Body of pancreas (tissue), 4 donors: Measurements from ENCODE around the gene RNU1-3. TPM values are rescaled to one million over a fixed set of nuclear protein-coding genes. Genes with fewer than 3 reads are reported as not detected.
A peak's percentile ranks its signal among the peaks of the same experiment; 100 is the strongest.
"Not testable (repeated sequence)": the region's sequence is repeated elsewhere in the genome, so short reads cannot be mapped to it uniquely, and the experiment has no call there.

Source experiments
- ATAC-seq: fragments of 150-250 bp; one replicate; pipeline ENCODE4 v1.9.1; 2016
- DNase-seq, 4 donors: peaks; one replicate each; pipeline ENCODE4 v3.0.0-alpha.2; 2019
- H3K27ac ChIP-seq, 4 donors: fragments of 200-600 bp; sonication (generic); 1 replicate in 3 of 4; 2 replicates in 1 of 4; pipeline versions ENCODE4 v1.5.1 to v1.6.1; 2016 to 2019; ENCODE audit warnings: mild to moderate bottlenecking in 1 of 4, mixed read lengths in 1 of 4, moderate library complexity in 1 of 4
- H3K27me3 ChIP-seq, 2 donors: fragments of 200-600 bp; sonication (generic); one replicate each; pipeline ENCODE4 v1.6.0; 2016; ENCODE audit warnings: mild to moderate bottlenecking in 1 of 2
- H3K36me3 ChIP-seq, 2 donors: fragments of 200-600 bp; sonication (generic); replicated peaks in 1 of 2; 2 replicates each; pipeline ENCODE4 v1.5.1; 2016; ENCODE audit warnings: low read depth in 2 of 2; ENCODE audit not compliant: insufficient read depth in 1 of 2
- H3K4me1 ChIP-seq: fragments of 200-600 bp; sonication (generic); one replicate; pipeline ENCODE4 v1.6.0; 2016
- H3K4me3 ChIP-seq, 2 donors: fragments of 200-600 bp; sonication (generic); 1 replicate in 1 of 2; 2 replicates in 1 of 2; pipeline ENCODE4 v1.5.1; 2016 to 2019
- H3K9me3 ChIP-seq, 3 donors: fragments of 200-600 bp; sonication (generic); 1 replicate in 2 of 3; 2 replicates in 1 of 3; pipeline ENCODE4 v1.5.1; 2016
- CTCF ChIP-seq, 7 experiments: fragments of 450-650 bp in 4 of 7; fragments of 200-600 bp in 3 of 7; sonication (generic) in 3 of 7; IDR thresholded peaks; one replicate each; pipeline ENCODE4 v1.5.1; 2016 to 2019; ENCODE audit warnings: antibody characterized with exemption in 7 of 7
- POLR2A ChIP-seq, 3 donors: fragments of 450-650 bp; IDR thresholded peaks; one replicate each; pipeline ENCODE4 v1.6.1; 2016; ENCODE audit warnings: antibody characterized with exemption in 3 of 3, mild to moderate bottlenecking in 2 of 3
- WGBS, 2 donors: methylation state at CpG; one replicate each; pipeline ENCODE4 v1.1.5; 2017; 5-methylcytosine and 5-hydroxymethylcytosine counted together
- intact Hi-C: fragments of 100-400 bp; cut with DNase I; formaldehyde crosslinking; loops from one replicate; pipeline ENCODE4 v1.15.1; 2023
- total RNA-seq, 2 donors: library from RNA; depleted of rRNA; stranded (reverse); fragments of >200 nt; gene quantifications; one replicate each; pipeline ENCODE4 v1.1.0, GENCODE V29; 2016

The RNU1-3 gene
- total RNA-seq, 2 donors from 2014 or later = under 0.01 to 15,479 TPM

- H3K27ac ChIP-seq, H3K27me3 ChIP-seq, H3K36me3 ChIP-seq, DNase-seq, H3K4me1 ChIP-seq, intact Hi-C loops, H3K4me3 ChIP-seq, H3K9me3 ChIP-seq: not testable (repeated sequence)
- 1 to 2% methylated on average over 4 of the region's 4 CpGs for WGBS, 2 donors
- peak; percentile 88 for ATAC-seq
- peak in 3 of 7 experiments; percentile 19 to 53 (median 50) for TF ChIP-seq CTCF (IDR thresholded peaks at IDR 0.05)
These were observed 18.1 kb upstream of the RNU1-3 start for GRCh38 chr1:16684738-16685337.

GRCh38 chr1:16684152-16684551 lies 17.4 kb upstream of the RNU1-3 start:
- ATAC-seq = peak; percentile 28
- H3K27ac ChIP-seq, H3K27me3 ChIP-seq, H3K36me3 ChIP-seq, H3K4me1 ChIP-seq, intact Hi-C loops, H3K4me3 ChIP-seq, H3K9me3 ChIP-seq, DNase-seq: not testable (repeated sequence)
- WGBS, 2 donors = 3 to 6% methylated on average over 2 of the region's 2 CpGs

GRCh38 chr1:16682803-16683202 lies 16.1 kb upstream of the RNU1-3 start:
- H3K9me3 ChIP-seq, ATAC-seq, H3K36me3 ChIP-seq, intact Hi-C loops, H3K27me3 ChIP-seq, DNase-seq, H3K4me1 ChIP-seq, H3K27ac ChIP-seq, H3K4me3 ChIP-seq: not testable (repeated sequence)

GRCh38 chr1:16680366-16680765 lies 13.6 kb upstream of the RNU1-3 start:
- WGBS, 2 donors = 48 to 56% methylated on average over 16 to 22 of the region's 29 CpGs
- intact Hi-C loops, ATAC-seq, H3K27ac ChIP-seq, DNase-seq, H3K9me3 ChIP-seq, H3K4me1 ChIP-seq, H3K36me3 ChIP-seq, H3K4me3 ChIP-seq, H3K27me3 ChIP-seq: not testable (repeated sequence)

GRCh38 chr1:16677552-16678431 lies 11.0 kb upstream of the RNU1-3 start:
- peak; percentile 72 for ATAC-seq

GRCh38 chr1:16676661-16677523 lies 10.1 kb upstream of the RNU1-3 start:
- H3K4me3 ChIP-seq, H3K27me3 ChIP-seq, H3K27ac ChIP-seq, H3K36me3 ChIP-seq, intact Hi-C loops, H3K4me1 ChIP-seq, H3K9me3 ChIP-seq, ATAC-seq, DNase-seq: not testable (repeated sequence)
- 69 to 84% methylated on average over 20 to 22 of the region's 22 CpGs for WGBS, 2 donors

More at GRCh38 chr1:16677552-16678431, 11.0 kb upstream of the RNU1-3 start:
- Histone ChIP-seq H3K36me3 (no peaks in the 10 kb centered on the region), H3K4me1 (peaks cover 3% of the 10 kb centered on the region), H3K27me3 (no peaks in the 10 kb centered on the region), H3K9me3 (no peaks in the 10 kb centered on the region), H3K27ac (no peak overlapping the region), H3K4me3 (no peak overlapping the region)
- intact Hi-C loops = no loop called here
- TF ChIP-seq POLR2A (IDR thresholded peaks at IDR 0.05) (no peak), CTCF (IDR thresholded peaks at IDR 0.05) (no peak)
- peak in 3 of 4 donors; percentile 47 to 71 (median 49) for DNase-seq
- WGBS, 2 donors = 67 to 68% methylated on average over 29 to 34 of the region's 34 CpGs

- H3K36me3 ChIP-seq, DNase-seq, H3K4me3 ChIP-seq, ATAC-seq, H3K9me3 ChIP-seq, H3K4me1 ChIP-seq, intact Hi-C loops, H3K27me3 ChIP-seq: not testable (repeated sequence)
- no CpG with 5 or more reads among the region's 2 CpGs for WGBS, 2 donors
- H3K27ac ChIP-seq = peak overlapping the region in 2 of 4 donors; percentile 61 to 75
These were observed 8.4 kb upstream of the RNU1-3 start for GRCh38 chr1:16675118-16675510.

- H3K27me3 ChIP-seq, DNase-seq, H3K4me1 ChIP-seq, H3K36me3 ChIP-seq, H3K9me3 ChIP-seq, H3K4me3 ChIP-seq, ATAC-seq, H3K27ac ChIP-seq, intact Hi-C loops: not testable (repeated sequence)
- 45% methylated on average over 5 of the region's 5 CpGs for WGBS, 2 donors
These were observed 7.2 kb upstream of the RNU1-3 start for GRCh38 chr1:16673976-16674375.

- H3K27ac ChIP-seq, H3K4me3 ChIP-seq, DNase-seq, H3K27me3 ChIP-seq, H3K36me3 ChIP-seq, H3K4me1 ChIP-seq, H3K9me3 ChIP-seq, ATAC-seq, intact Hi-C loops: not testable (repeated sequence)
- no CpG with 5 or more reads among the region's 11 CpGs for WGBS, 2 donors
These were observed 912 bp downstream of the RNU1-3 start for GRCh38 chr1:16665836-16666235.
